Right forelimb (tissue), 1 donor: ENCODE data around the gene SPDYE16.
"Not testable (repeated sequence)": the region's sequence is repeated elsewhere in the genome, so short reads cannot be mapped to it uniquely, and the experiment has no call there.

Experiments used
- DNase-seq: peaks from one replicate; pipeline ENCODE4 v3.0.0-alpha.2; 2018

SPDYE16 gene

GRCh38 chr7:76503244-76503643 is 39.9 kb downstream of the SPDYE16 start:
- not testable (repeated sequence) for DNase-seq

- DNase-seq: peak; percentile 26
These were observed 40.3 kb downstream of the SPDYE16 start for GRCh38 chr7:76502836-76503235.

- peak; percentile 18 for DNase-seq
These were observed 40.9 kb downstream of the SPDYE16 start for GRCh38 chr7:76502224-76502623.

GRCh38 chr7:76499924-76500241 is 43.2 kb downstream of the SPDYE16 start:
- not testable (repeated sequence) for DNase-seq

GRCh38 chr7:76499201-76499923 is 43.7 kb downstream of the SPDYE16 start:
- DNase-seq: not testable (repeated sequence)

DNA sequence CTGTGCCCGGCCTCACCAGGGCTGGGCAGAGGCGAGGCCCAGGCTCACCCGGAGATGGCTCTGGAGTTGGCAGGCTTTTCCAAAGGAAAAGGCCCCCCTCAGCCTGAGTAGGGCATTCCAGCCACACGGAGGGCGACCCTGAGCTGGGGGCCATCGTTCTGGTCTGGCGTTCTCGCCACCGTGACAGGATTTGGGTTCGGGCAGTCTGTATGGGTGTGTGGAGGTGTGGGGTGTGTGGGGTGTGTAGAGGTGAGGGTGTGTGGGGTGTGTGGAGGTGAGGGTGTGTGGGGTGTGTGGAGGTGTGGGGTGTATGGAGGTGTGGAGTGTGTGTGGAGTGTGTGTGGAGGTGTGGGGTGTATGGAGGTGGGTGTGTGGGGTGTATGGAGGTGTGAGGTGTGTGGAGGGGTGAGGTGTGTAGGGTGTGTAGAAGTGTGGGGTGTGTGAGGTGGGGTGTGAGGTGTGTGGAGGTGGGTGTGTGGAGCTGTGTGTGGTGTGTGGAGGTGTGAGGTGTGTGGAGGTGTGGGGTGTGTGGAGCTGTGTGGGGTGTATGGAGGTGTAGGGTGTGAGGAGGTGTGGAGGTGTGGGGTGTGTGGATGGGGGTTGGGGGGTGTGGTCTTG is 44.4 kb downstream of the SPDYE16 start:
- DNase-seq: not testable (repeated sequence)

DNA sequence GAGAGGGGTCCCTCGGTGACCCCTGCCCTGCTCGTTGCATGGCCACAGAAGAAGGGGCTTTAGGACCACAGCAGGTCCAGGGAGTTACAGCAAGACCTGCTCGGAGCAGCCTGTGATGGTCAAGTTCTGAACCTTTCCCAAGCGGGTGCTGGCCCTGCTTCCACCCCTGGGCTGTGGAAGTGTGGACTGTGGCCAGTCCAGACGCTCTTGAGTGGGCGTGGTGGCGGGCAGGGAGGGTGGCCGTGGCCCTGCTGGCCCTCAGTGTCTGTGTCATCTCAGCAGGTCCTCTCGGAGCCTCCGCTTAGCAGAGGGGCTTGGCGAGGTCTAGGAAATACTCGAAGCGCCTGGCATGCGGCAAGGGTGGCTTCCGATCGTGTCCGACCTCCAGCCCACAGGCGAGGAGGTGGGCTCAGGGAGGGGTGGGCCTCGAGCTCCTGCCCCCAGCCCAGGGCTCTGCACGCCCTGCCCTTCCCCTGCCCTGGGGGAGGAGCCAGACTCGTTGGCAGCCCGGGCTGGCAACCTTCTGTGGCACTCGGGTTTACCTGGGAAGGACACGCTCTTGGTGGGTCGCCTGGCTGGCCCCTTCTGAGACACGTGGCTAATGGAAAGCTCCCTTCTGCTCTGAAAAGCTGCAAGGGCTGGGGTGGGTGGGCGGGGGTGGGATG is 45.0 kb downstream of the SPDYE16 start:
- not testable (repeated sequence) for DNase-seq

GRCh38 chr7:76495717-76496116 is 47.4 kb downstream of the SPDYE16 start:
- not testable (repeated sequence) for DNase-seq

DNA sequence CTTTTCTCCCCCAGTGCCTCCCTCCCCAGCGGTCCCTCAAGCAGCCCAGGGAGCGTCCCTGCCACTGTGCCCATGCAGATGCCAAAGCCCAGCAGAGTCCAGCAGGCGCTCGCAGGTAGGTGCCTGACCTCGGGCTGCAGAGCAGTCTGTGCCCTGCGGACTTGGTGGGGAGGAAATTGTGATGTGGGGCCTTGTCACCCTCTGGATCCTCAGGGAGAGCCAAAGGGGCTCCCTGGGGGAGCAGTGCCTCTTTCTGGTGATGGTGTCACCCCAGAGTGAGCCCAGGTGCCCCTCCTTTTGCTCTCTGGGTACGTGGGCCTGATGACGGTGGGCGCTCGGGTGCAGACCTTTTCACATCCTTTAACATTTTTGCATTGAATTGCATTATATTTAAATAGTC is 51.0 kb downstream of the SPDYE16 start:
- not testable (repeated sequence) for DNase-seq

- not testable (repeated sequence) for DNase-seq
These were observed 55.1 kb downstream of the SPDYE16 start for GRCh38 chr7:76487969-76488368.

DNA sequence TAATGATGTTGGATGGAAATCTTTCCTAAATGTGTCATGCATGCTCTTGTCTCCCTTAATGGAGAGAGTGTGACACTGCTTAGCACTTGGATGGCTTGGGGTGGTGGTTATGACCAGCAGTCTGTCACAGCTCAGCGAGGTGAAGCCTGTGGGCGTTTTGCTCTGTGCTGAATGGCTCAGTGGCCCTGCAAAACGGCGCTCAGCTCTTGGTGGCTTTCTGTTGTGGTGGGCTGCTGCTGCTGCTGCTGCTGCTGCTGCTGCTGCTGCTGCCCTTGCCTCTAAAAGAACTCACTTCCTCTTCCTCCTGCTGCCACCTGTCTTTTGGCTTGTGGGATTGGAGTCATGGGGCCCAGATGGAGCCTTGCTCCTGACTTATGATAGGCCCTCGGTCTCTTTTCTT is 56.5 kb downstream of the SPDYE16 start:
- not testable (repeated sequence) for DNase-seq

GRCh38 chr7:76485822-76486610 is 57.1 kb downstream of the SPDYE16 start:
- not testable (repeated sequence) for DNase-seq

DNA sequence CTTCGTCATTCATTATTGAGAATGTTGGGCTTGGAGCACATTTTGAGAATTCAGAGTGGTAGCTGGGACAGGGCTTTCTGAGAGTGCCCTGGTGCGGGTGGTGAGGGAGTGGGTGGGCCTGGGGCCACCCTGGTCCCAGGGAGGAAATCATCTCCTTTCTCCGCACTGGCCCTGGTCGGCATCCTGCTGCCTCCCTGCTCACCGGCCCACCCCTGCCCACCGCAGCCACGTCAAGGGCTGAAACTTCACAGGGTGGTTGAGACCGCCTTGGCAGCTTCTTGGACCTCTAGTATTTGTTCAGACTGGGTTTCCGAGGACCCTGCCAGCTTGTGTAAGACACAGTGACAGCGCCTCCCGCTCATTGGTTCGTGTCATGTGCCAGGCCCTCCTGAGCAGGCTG is 58.6 kb downstream of the SPDYE16 start:
- not testable (repeated sequence) for DNase-seq

DNA sequence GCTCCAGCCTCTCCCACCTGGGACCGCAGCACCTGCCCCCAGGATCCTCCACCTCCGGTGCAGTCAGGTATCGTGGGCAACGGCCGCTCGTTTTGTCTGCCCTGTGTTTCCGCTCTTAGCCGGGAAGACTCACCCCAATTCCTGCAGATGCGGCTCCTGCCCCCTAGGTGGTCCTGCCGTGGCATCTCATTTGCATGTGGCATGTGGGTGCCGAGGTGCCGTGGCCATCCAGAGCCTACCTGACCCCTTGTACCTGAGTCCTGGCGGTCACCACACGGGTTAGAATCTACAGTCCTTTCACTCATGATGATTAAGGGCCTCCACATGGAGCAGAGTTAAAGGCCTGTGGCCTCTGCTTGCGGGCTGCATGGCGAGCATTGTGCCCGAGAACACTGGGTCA is 60.0 kb downstream of the SPDYE16 start:
- peak; percentile 17 for DNase-seq

- peak; percentile 22 for DNase-seq
These were observed 60.4 kb downstream of the SPDYE16 start for GRCh38 chr7:76482660-76483059.
